HepG2 (cell line): ENCODE measurements around the gene TEDC2. TPM values are rescaled to one million over a fixed set of nuclear protein-coding genes. Genes with fewer than 3 reads are reported as not detected.

Experiments
- ATAC-seq: fragments of 200-7000 bp; cut with Tn5 transposase; 3 replicates; pipeline ENCODE4 v1.9.1; 2020; ENCODE audit warnings: mild to moderate bottlenecking, moderate library complexity
- BruUV-seq: library from RNA; stranded (reverse); fragments of 400-500 nt; replicated peaks from 2 replicates; lab custom pipeline; 2021; lab: Mats Ljungman, UMichigan
- CTCF ChIA-PET: fragments of 300-600 bp; formaldehyde crosslinking; extraction: SDS; loops from one replicate; lab custom pipeline; 2021; ENCODE audit warnings: low total read pairs, inconsistent platforms, low intra/inter-chr PET ratio; lab: Yijun Ruan, JAX
- POLR2A ChIA-PET: fragments of 350-600 bp; sonication (Branson Sonifier 250); formaldehyde crosslinking; loops from one replicate; lab custom pipeline; 2020; ENCODE audit warnings: antibody characterized with exemption, inconsistent platforms; lab: Yijun Ruan, JAX
- DNase-seq: peaks from one replicate; pipeline ENCODE4 v3.0.0-alpha.2; 2015; ENCODE audit warnings: low spot score
- FAIRE-seq: peaks from 3 replicates; lab custom pipeline; 2011; peaks lifted over from hg19 to GRCh38; lab: Jason Lieb, UNC
- H2AFZ ChIP-seq: one replicate; pipeline ENCODE4 v1.6.1; 2011; ENCODE audit warnings: low read length, inconsistent platforms
- H3K27ac ChIP-seq: fragments of 300-600 bp; 3 replicates; pipeline ENCODE4 v1.8.0; 2011; ENCODE audit warnings: mixed run types, mild to moderate bottlenecking, mixed read lengths, low read length, inconsistent platforms; ENCODE audit not compliant: insufficient read depth; ENCODE audit errors: extremely low read length
- H3K27me3 ChIP-seq, 2 experiments: fragments of 200-600 bp in 1 of 2; 2 replicates in 1 of 2; 3 replicates in 1 of 2; pipeline versions ENCODE4 v1.6.0 to v1.8.0; 2011; ENCODE audit warnings: low read length in 2 of 2, mild to moderate bottlenecking in 2 of 2, moderate library complexity in 2 of 2, inconsistent platforms in 1 of 2; ENCODE audit not compliant: insufficient read depth in 2 of 2, control insufficient read depth in 1 of 2
- H3K36me3 ChIP-seq, 2 experiments: fragments of 200-600 bp in 1 of 2; replicated peaks in 1 of 2; 2 replicates in 1 of 2; 3 replicates in 1 of 2; pipeline versions ENCODE4 v1.5.1 to v1.8.0; 2011; ENCODE audit warnings: low read length in 2 of 2, inconsistent platforms in 1 of 2; ENCODE audit not compliant: insufficient read depth in 2 of 2, control insufficient read depth in 1 of 2
- H3K4me1 ChIP-seq: 2 replicates; pipeline ENCODE4 v1.5.1; 2012; ENCODE audit warnings: low read length, inconsistent platforms; ENCODE audit not compliant: insufficient read depth
- H3K4me2 ChIP-seq: 2 replicates; pipeline ENCODE4 v1.6.0; 2011; ENCODE audit warnings: low read depth, low read length, inconsistent platforms
- H3K4me3 ChIP-seq, 3 experiments: fragments of 200-600 bp in 1 of 3; sonication (generic), shearing (Covaris generic) in 1 of 3; replicated peaks in 1 of 3; 2 replicates each; pipeline ENCODE4 v1.5.1; 2011 to 2016; ENCODE audit warnings: low read length in 3 of 3, inconsistent platforms in 2 of 3, low read depth in 2 of 3, mild to moderate bottlenecking in 2 of 3, control low read depth in 1 of 3, mixed read lengths in 1 of 3; ENCODE audit not compliant: insufficient read depth in 1 of 3
- H3K79me2 ChIP-seq: one replicate; pipeline ENCODE4 v1.6.1; 2011; ENCODE audit warnings: low read length, inconsistent platforms; ENCODE audit not compliant: insufficient read depth
- H3K9ac ChIP-seq: 2 replicates; pipeline ENCODE4 v1.6.0; 2011; ENCODE audit warnings: mild to moderate bottlenecking, low read depth, low read length, inconsistent platforms; ENCODE audit not compliant: insufficient read depth
- H3K9me3 ChIP-seq: 2 replicates; pipeline ENCODE4 v1.5.1; 2012; ENCODE audit warnings: mild to moderate bottlenecking, low read length
- H4K20me1 ChIP-seq: 2 replicates; pipeline ENCODE4 v1.6.0; 2011; ENCODE audit warnings: inconsistent platforms, mild to moderate bottlenecking, low read length, moderate library complexity; ENCODE audit not compliant: insufficient read depth
- AGO1 ChIP-seq: fragments of 200-400 bp; formaldehyde crosslinking; IDR thresholded peaks from 2 replicates; pipeline ENCODE4 v1.6.1; 2017; ENCODE audit warnings: mild to moderate bottlenecking, low read depth, low read length, moderate library complexity; ENCODE audit not compliant: poor library complexity, severe bottlenecking
- ASH2L ChIP-seq: fragments of 300-600, 200-600 bp; sonication (generic); IDR thresholded peaks from 2 replicates; pipeline ENCODE4 v1.7.0; 2017; ENCODE audit warnings: low read depth, mild to moderate bottlenecking, moderate library complexity, mixed read lengths, low read length; ENCODE audit not compliant: insufficient read length
- ATF3 ChIP-seq: sonication (generic); formaldehyde crosslinking; IDR thresholded peaks from 2 replicates; pipeline ENCODE4 v1.4.0; 2020; ENCODE audit warnings: missing genetic modification reagents
- ATF7 ChIP-seq, 2 experiments: fragments of 450-650 bp in 1 of 2; sonication (generic) in 1 of 2; formaldehyde crosslinking in 1 of 2; IDR thresholded peaks; 2 replicates each; pipeline versions ENCODE4 v1.4.0 to v1.6.1; 2016 to 2020; ENCODE audit warnings: antibody characterized with exemption in 1 of 2, mild to moderate bottlenecking in 1 of 2, missing genetic modification reagents in 1 of 2
- CENPX ChIP-seq: sonication (generic); formaldehyde crosslinking; IDR thresholded peaks from 2 replicates; pipeline ENCODE4 v1.9.0; 2021; ENCODE audit warnings: mild to moderate bottlenecking, missing genetic modification reagents, moderate library complexity
- CHCHD3 ChIP-seq: sonication (generic); formaldehyde crosslinking; IDR thresholded peaks from 2 replicates; pipeline ENCODE4 v1.8.0; 2022; ENCODE audit warnings: mild to moderate bottlenecking, missing genetic modification reagents, moderate library complexity
- ETV5 ChIP-seq: IDR thresholded peaks from 2 replicates; pipeline ENCODE4 v1.6.1; 2018; ENCODE audit warnings: missing biosample characterization, missing genetic modification reagents, inconsistent platforms, borderline replicate concordance
- GMEB1 ChIP-seq: sonication (generic); formaldehyde crosslinking; IDR thresholded peaks from 2 replicates; pipeline ENCODE4 v1.5.1; 2020; ENCODE audit warnings: missing genetic modification reagents, mild to moderate bottlenecking, borderline replicate concordance
- HNRNPK ChIP-seq: fragments of 200-400 bp; formaldehyde crosslinking; IDR thresholded peaks from 2 replicates; pipeline ENCODE4 v1.6.1; 2018; ENCODE audit warnings: low read length, low read depth, moderate library complexity, mild to moderate bottlenecking; ENCODE audit not compliant: poor library complexity, severe bottlenecking
- MLX ChIP-seq: IDR thresholded peaks from 2 replicates; pipeline ENCODE4 v1.6.1; 2016
- NFRKB ChIP-seq: fragments of 450-650 bp; IDR thresholded peaks from 2 replicates; pipeline ENCODE4 v1.6.1; 2017
- RXRA ChIP-seq: sonication (generic); formaldehyde crosslinking; IDR thresholded peaks from 2 replicates; pipeline ENCODE4 v1.5.1; 2020; ENCODE audit warnings: missing genetic modification reagents
- SIX4 ChIP-seq: sonication (generic); formaldehyde crosslinking; IDR thresholded peaks from 2 replicates; pipeline ENCODE4 v1.4.0; 2020; ENCODE audit warnings: missing genetic modification reagents
- SUZ12 ChIP-seq: fragments of 150-350 bp; IDR thresholded peaks from 2 replicates; pipeline ENCODE4 v1.6.1; 2014; ENCODE audit warnings: low read depth, low read length
- TSC22D2 ChIP-seq: sonication (generic); formaldehyde crosslinking; IDR thresholded peaks from 2 replicates; pipeline ENCODE4 v1.5.1; 2020; ENCODE audit warnings: missing genetic modification reagents, mild to moderate bottlenecking, borderline replicate concordance
- U2AF1 ChIP-seq: fragments of 200-400 bp; formaldehyde crosslinking; optimal IDR thresholded peaks from 2 replicates; pipeline ENCODE3; 2017; ENCODE audit warnings: mild to moderate bottlenecking, low read depth, low read length
- YY1 ChIP-seq: IDR thresholded peaks from 2 replicates; pipeline ENCODE4 v1.6.1; 2011; ENCODE audit warnings: low read length, low read depth, moderate library complexity, mild to moderate bottlenecking; ENCODE audit not compliant: insufficient read depth, insufficient replicate concordance
- ZNF124 ChIP-seq: sonication (generic); formaldehyde crosslinking; IDR thresholded peaks from 2 replicates; pipeline ENCODE4 v1.4.0; 2020; ENCODE audit warnings: missing genetic modification reagents
- ZNF446 ChIP-seq: sonication (generic); formaldehyde crosslinking; IDR thresholded peaks from 2 replicates; pipeline ENCODE4 v1.5.0; 2020; ENCODE audit warnings: mild to moderate bottlenecking, missing genetic modification reagents
- ZNF709 ChIP-seq: sonication (generic); formaldehyde crosslinking; IDR thresholded peaks from 2 replicates; pipeline ENCODE4 v1.5.0; 2020; ENCODE audit warnings: mild to moderate bottlenecking, missing genetic modification reagents
- ZNF772 ChIP-seq: sonication (generic); formaldehyde crosslinking; IDR thresholded peaks from 2 replicates; pipeline ENCODE4 v1.5.0; 2020; ENCODE audit warnings: mild to moderate bottlenecking, missing genetic modification reagents
- WGBS: methylation state at CpG from one replicate; pipeline ENCODE4 v1.1.6; 2017; ENCODE audit warnings: low lambda C conversion rate; 5-methylcytosine and 5-hydroxymethylcytosine counted together
- in situ Hi-C: cut with HindIII; loops from 2 replicates; pipeline ENCODE4 v1.10.0; 2017; ENCODE audit warnings: low pct_unique_long_range_greater_than_20kb; ENCODE audit not compliant: extremely low pct_ligation_motif_present
- intact Hi-C: fragments of 100-400 bp; cut with micrococcal nuclease; formaldehyde crosslinking; loops from one replicate; pipeline ENCODE4 v1.10.0; 2022; ENCODE audit not compliant: unreplicated experiment
- polyA plus RNA-seq, 8 experiments: library from polyadenylated mRNA; depleted of rRNA in 3 of 8; stranded (reverse) in 7 of 8; unstranded in 1 of 8; fragments of >200 nt; fragmentation: Illumina TruSeq in 4 of 8; extraction: Trizol in 4 of 8; gene quantifications; 2 replicates each; pipeline versions ENCODE4 v1.2.1 to v1.2.3, GENCODE V29; 2011 to 2016; ENCODE audit warnings: low read depth in 4 of 8, missing spikeins in 1 of 8, mixed read lengths in 1 of 8; ENCODE audit not compliant: insufficient read depth in 1 of 8
- total RNA-seq, 5 experiments: library from RNA; depleted of rRNA; stranded (reverse); fragments of >200 nt; fragmentation: Illumina TruSeq; extraction: Trizol; gene quantifications; 2 replicates each; pipeline ENCODE4 v1.2.3, GENCODE V29; 2016; ENCODE audit warnings: low read depth in 1 of 5

TEDC2 gene
- total and polyA plus RNA-seq, 2 of the 13 experiments (the other 11 are each of a cell fraction or from before 2014, with no cell fraction given): 6.2 to 24.4 TPM

GRCh38 chr16:2513405-2514332, 53.8 kb downstream of the TEDC2 start, which contains the start of gene ATP6V0C:
Gene ATP6V0C (plus strand): TSS chr16:2513952. CDS start chr16:2514104, 152 bp downstream.
- no TSS peak for BruUV-seq
- H3K4me1 ChIP-seq: peaks cover 57% of the 10 kb centered on the region
- H3K79me2 ChIP-seq: peaks cover 42% of the 10 kb centered on the region
- DNase-seq: peak; percentile 83
- H4K20me1 ChIP-seq: peaks cover 42% of the 10 kb centered on the region
- in situ Hi-C loops: no loop called here
- POLR2A ChIA-PET: interaction anchor here (0.7 to 4.2 kb wide), 12 partner anchors 11 to 358 kb away, joined by 3 to 42 read pairs (median 4); partner anchors contain the start of genes CEMP1, ECI1, PDPK1 and PGP
- peak within 1 kb of the TSS; percentile 84 for H3K4me2 ChIP-seq
- peak within 1 kb of the TSS; percentile 89 to 97 (median 94) for H3K4me3 ChIP-seq
- intact Hi-C loops: no loop called here
- H3K27me3 ChIP-seq: no peaks in the 10 kb centered on the region; a peak in 1 of 5 replicates
- no peaks in the 10 kb centered on the region for H3K9me3 ChIP-seq
- H3K27ac ChIP-seq: peak within 1 kb of the TSS; percentile 91
- H3K36me3 ChIP-seq: peaks cover 0 to 4% of the 10 kb centered on the region in 2 experiments; a peak in 1 of 5 replicates
- peak; percentile 78 for ATAC-seq
- H2AFZ ChIP-seq: no peak within 1 kb of the TSS
- peak within 1 kb of the TSS; percentile 93 for H3K9ac ChIP-seq
- CTCF ChIA-PET: interaction anchor here (1.3 kb wide), 1 partner anchor 11 kb away, joined by 3 read pairs; no protein-coding TSS in a partner anchor
- peak; percentile 77 for FAIRE-seq
- WGBS: 3% methylated on average over 13 of the region's 122 CpGs
- TF ChIP-seq TSC22D2 (CRISPR knock-in tag): no peak
- TF ChIP-seq ZNF772 (CRISPR knock-in tag): no peak; the same call in 1 of the 2 replicates
- peak; percentile 1 for TF ChIP-seq HNRNPK
- TF ChIP-seq ZNF709 (CRISPR knock-in tag): peak; percentile 58
- TF ChIP-seq ZNF446: peak; percentile 91; the same call in 1 of the 2 replicates
- 0 out of 2 replicates have a peak, but pooled peaks have one; percentile 6 for TF ChIP-seq ZNF124 (CRISPR knock-in tag)
- TF ChIP-seq CHCHD3 (CRISPR knock-in tag): 0 out of 2 replicates have a peak, but pooled peaks have one; percentile 85
- TF ChIP-seq ETV5: no peak
- TF ChIP-seq ATF7 (IDR thresholded peaks at IDR 0.05): peak; percentile 91
- TF ChIP-seq ATF7 (CRISPR knock-in tag; IDR thresholded peaks at IDR 0.05): peak; percentile 71; the same call in 1 of the 2 replicates
- peak; percentile 48 for TF ChIP-seq U2AF1
- peak; percentile 7; the same call in 1 of the 2 replicates for TF ChIP-seq RXRA (CRISPR knock-in tag)
- TF ChIP-seq ASH2L: peak; percentile 68
- TF ChIP-seq ATF3 (CRISPR knock-in tag): peak; percentile 23; the same call in 1 of the 2 replicates
- no peak for TF ChIP-seq MLX (CRISPR knock-in tag)
- TF ChIP-seq YY1: peak; percentile 98
- peak; percentile 29 for TF ChIP-seq GMEB1
- TF ChIP-seq AGO1: peak; percentile 40
- no peak for TF ChIP-seq NFRKB
- TF ChIP-seq CENPX (CRISPR knock-in tag): no peak
- TF ChIP-seq SUZ12: no peak
- TF ChIP-seq SIX4 (CRISPR knock-in tag): peak; percentile 13; the same call in 1 of the 2 replicates
